Ishikawa (cell line): ENCODE measurements around the gene MTAP.

ENCODE experiments used
- CEBPB ChIP-seq: IDR thresholded peaks from 2 replicates; pipeline ENCODE4 v1.6.1; 2012
- EP300 ChIP-seq: IDR thresholded peaks from 2 replicates; pipeline ENCODE4 v1.6.1; 2012; ENCODE audit warnings: borderline replicate concordance
- NFIC ChIP-seq: IDR thresholded peaks from 2 replicates; pipeline ENCODE4 v1.6.1; 2012
- TAF1 ChIP-seq: IDR thresholded peaks from 2 replicates; pipeline ENCODE4 v1.6.1; 2012; ENCODE audit warnings: low read depth, mild to moderate bottlenecking
- TEAD4 ChIP-seq: IDR thresholded peaks from 2 replicates; pipeline ENCODE4 v1.6.1; 2012
- ZBTB7A ChIP-seq: IDR thresholded peaks from 2 replicates; pipeline ENCODE4 v1.6.1; 2012; ENCODE audit warnings: low read depth
- TF ChIP-seq, protein P1 (sequence below): IDR thresholded peaks from 2 replicates; pipeline ENCODE4 v1.6.1; 2012; ENCODE audit warnings: low read depth, mild to moderate bottlenecking
- TF ChIP-seq, protein P2 (sequence below): IDR thresholded peaks from 2 replicates; pipeline ENCODE4 v1.6.1; 2012

DNA sequence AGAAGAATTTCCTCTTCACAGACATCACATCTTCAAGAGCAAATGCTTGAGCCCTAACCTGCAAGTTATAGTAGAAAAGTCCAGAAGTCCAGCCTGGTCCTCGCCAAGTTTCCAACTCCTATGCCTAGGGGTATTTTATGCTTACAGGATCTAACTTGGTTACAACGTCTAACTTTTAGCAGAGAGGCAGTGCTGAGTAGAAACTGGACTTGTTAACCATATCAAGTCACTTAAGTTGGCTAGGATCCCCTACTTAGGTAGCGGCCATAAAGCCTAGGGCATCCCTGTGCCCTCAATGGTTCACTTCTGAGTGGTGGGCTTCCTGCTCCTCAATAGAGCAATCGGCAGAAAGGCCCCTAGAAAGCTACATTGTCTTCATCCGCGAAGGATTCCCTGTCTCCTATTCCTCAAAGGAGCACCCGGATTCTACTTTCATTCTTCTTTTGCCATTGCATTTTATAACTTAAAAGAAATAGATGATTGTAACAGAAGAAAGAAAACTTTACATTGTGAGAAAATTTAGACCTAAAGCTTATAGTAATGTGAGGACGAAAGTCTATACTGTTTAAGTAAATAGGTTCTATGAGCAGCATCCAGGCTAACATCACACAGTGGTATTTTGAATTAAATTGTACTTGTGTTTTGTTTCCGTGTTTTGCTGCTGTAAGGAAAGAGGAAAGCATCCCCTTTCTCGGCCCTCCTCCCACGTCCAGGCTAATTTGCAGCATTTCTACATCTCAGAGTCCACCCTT, 1.3 kb upstream of the MTAP start:
- TF ChIP-seq, protein P1, sequence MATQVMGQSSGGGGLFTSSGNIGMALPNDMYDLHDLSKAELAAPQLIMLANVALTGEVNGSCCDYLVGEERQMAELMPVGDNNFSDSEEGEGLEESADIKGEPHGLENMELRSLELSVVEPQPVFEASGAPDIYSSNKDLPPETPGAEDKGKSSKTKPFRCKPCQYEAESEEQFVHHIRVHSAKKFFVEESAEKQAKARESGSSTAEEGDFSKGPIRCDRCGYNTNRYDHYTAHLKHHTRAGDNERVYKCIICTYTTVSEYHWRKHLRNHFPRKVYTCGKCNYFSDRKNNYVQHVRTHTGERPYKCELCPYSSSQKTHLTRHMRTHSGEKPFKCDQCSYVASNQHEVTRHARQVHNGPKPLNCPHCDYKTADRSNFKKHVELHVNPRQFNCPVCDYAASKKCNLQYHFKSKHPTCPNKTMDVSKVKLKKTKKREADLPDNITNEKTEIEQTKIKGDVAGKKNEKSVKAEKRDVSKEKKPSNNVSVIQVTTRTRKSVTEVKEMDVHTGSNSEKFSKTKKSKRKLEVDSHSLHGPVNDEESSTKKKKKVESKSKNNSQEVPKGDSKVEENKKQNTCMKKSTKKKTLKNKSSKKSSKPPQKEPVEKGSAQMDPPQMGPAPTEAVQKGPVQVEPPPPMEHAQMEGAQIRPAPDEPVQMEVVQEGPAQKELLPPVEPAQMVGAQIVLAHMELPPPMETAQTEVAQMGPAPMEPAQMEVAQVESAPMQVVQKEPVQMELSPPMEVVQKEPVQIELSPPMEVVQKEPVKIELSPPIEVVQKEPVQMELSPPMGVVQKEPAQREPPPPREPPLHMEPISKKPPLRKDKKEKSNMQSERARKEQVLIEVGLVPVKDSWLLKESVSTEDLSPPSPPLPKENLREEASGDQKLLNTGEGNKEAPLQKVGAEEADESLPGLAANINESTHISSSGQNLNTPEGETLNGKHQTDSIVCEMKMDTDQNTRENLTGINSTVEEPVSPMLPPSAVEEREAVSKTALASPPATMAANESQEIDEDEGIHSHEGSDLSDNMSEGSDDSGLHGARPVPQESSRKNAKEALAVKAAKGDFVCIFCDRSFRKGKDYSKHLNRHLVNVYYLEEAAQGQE: no peak
- TF ChIP-seq, protein P2, sequence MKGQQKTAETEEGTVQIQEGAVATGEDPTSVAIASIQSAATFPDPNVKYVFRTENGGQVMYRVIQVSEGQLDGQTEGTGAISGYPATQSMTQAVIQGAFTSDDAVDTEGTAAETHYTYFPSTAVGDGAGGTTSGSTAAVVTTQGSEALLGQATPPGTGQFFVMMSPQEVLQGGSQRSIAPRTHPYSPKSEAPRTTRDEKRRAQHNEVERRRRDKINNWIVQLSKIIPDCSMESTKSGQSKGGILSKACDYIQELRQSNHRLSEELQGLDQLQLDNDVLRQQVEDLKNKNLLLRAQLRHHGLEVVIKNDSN: no peak
- TF ChIP-seq ZBTB7A: no peak
- TF ChIP-seq CEBPB: no peak
- no peak for TF ChIP-seq TEAD4
- TF ChIP-seq EP300: no peak
- TF ChIP-seq TAF1: no peak
- TF ChIP-seq NFIC: no peak
